ENCODE measurements around the gene MN1.

GRCh38 chr22:27827604-27828587 is 26.3 kb upstream of the MN1 start:
- no peak for TF ChIP-seq EZH2phosphoT487 (IDR thresholded peaks at IDR 0.05; ENCODE audit: low read length)
- no peak for TF ChIP-seq CTCF (IDR thresholded peaks at IDR 0.05; ENCODE audit: low read length)
- TF ChIP-seq EZH2 (optimal IDR thresholded peaks at IDR 0.05; ENCODE audit: low read depth, low read length): no peak
